Lower leg skin (tissue), 4 donors: ENCODE measurements around the gene LAMC3. TPM values are rescaled to one million over a fixed set of nuclear protein-coding genes. Genes with fewer than 3 reads are reported as not detected.

ENCODE experiments used
- DNase-seq, 2 donors: peaks; one replicate each; pipeline ENCODE4 v3.0.0-alpha.2; 2019; ENCODE audit warnings: low spot score in 2 of 2
- H3K4me3 ChIP-seq: fragments of 200-600 bp; sonication (generic); 2 replicates; pipeline ENCODE4 v1.5.1; 2017; ENCODE audit warnings: mild to moderate bottlenecking, low read depth; ENCODE audit not compliant: poor library complexity, severe bottlenecking
- POLR2A ChIP-seq, 2 donors: fragments of 450-650 bp; IDR thresholded peaks; one replicate each; pipeline ENCODE4 v1.6.1; 2016 to 2017; ENCODE audit warnings: antibody characterized with exemption in 2 of 2, mild to moderate bottlenecking in 1 of 2, moderate library complexity in 1 of 2
- WGBS, 2 donors: methylation state at CpG; one replicate each; pipeline ENCODE4 v1.1.5; 2018; 5-methylcytosine and 5-hydroxymethylcytosine counted together
- intact Hi-C: fragments of 100-400 bp; cut with DNase I; formaldehyde crosslinking; loops from one replicate; pipeline ENCODE4 v1.15.0; 2023; ENCODE audit warnings: low total_unique reads
- total RNA-seq, 4 donors: library from RNA; depleted of rRNA; stranded (reverse); fragments of >200 nt; gene quantifications; one replicate each; pipeline ENCODE4 v1.1.0, GENCODE V29; 2016
- TF ChIP-seq, protein P1 (sequence below), 3 donors: fragments of 450-650 bp; IDR thresholded peaks; one replicate each; pipeline ENCODE4 v1.5.1; 2016; ENCODE audit warnings: antibody characterized with exemption in 3 of 3, mild to moderate bottlenecking in 3 of 3, moderate library complexity in 2 of 3

The LAMC3 gene
- total RNA-seq, 4 donors from 2014 or later = 9.1 to 23.0 (median 11.2) TPM

GRCh38 chr9:130981756-130982137, 27.2 kb upstream of the LAMC3 start:
- TF ChIP-seq POLR2A (IDR thresholded peaks at IDR 0.05) = no peak
- WGBS, 2 donors = 55 to 75% methylated on average over 14 of the region's 14 CpGs
- no peak for DNase-seq
- intact Hi-C loops = no loop called here
- no peak overlapping the region for H3K4me3 ChIP-seq

DNA sequence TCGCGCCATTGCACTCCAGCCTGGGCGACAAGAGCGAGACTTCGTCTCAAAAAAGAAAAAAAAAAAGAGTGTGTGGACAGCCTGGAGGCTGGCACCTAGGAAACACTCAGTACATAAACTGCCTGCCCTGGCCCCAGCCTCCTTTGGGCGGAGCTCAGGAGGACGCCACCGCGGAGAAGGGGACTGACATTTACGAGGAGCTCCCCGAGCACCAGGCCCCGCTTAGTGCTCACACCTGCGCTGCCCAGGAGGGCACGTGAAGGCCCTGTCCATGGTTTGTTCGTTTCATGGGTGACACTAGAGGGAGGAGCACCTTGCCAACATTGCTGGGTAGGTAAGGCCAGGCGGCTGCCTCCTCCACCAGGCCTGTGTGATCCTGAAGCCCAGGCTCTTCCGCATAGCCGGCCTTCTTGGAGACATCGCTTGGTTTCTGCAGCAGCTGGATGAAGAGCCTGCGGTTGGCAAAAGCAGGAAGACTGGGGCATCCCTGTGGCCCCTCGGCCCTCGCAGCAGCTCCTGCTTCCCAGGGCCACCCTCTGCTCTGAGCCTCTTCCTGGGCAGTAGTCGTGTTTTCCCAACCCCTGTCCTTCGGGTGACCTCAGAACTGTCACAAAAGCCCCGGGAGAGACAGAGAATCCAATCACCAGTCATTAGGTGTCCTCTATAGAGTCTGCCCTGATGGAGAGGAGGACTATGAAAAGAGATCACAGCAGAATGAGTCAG, 26.2 kb upstream of the LAMC3 start:
- intact Hi-C loops = no loop called here
- H3K4me3 ChIP-seq = no peak overlapping the region
- no peak for DNase-seq
- WGBS, 2 donors = 84 to 88% methylated on average over 22 to 25 of the region's 25 CpGs
- TF ChIP-seq, protein P1, sequence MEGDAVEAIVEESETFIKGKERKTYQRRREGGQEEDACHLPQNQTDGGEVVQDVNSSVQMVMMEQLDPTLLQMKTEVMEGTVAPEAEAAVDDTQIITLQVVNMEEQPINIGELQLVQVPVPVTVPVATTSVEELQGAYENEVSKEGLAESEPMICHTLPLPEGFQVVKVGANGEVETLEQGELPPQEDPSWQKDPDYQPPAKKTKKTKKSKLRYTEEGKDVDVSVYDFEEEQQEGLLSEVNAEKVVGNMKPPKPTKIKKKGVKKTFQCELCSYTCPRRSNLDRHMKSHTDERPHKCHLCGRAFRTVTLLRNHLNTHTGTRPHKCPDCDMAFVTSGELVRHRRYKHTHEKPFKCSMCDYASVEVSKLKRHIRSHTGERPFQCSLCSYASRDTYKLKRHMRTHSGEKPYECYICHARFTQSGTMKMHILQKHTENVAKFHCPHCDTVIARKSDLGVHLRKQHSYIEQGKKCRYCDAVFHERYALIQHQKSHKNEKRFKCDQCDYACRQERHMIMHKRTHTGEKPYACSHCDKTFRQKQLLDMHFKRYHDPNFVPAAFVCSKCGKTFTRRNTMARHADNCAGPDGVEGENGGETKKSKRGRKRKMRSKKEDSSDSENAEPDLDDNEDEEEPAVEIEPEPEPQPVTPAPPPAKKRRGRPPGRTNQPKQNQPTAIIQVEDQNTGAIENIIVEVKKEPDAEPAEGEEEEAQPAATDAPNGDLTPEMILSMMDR (IDR thresholded peaks at IDR 0.05) = no peak
- no peak for TF ChIP-seq POLR2A (IDR thresholded peaks at IDR 0.05)

DNA sequence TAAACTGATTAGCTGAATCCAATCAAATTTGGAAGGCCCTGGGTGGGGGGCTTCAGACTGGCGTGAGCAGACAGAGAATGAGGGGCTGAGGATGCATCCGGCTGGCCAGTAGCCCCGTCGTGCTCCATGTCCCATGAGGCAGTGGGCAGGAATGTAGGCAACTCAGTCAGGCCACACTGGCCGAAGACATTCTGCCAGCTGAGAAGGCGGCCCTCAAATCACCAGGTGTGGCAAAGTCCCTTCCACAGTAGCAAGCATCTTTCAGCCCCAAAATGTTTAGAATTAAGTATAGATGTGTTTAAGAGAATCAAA, 25.7 kb upstream of the LAMC3 start:
- H3K4me3 ChIP-seq = no peak overlapping the region
- DNase-seq = no peak
- WGBS, 2 donors = 86 to 88% methylated on average over 5 to 6 of the region's 6 CpGs
- intact Hi-C loops = no loop called here
- TF ChIP-seq, protein P1 (IDR thresholded peaks at IDR 0.05) = no peak
- TF ChIP-seq POLR2A (IDR thresholded peaks at IDR 0.05) = no peak

GRCh38 chr9:130983970-130984369, 25.0 kb upstream of the LAMC3 start:
- DNase-seq = no peak
- WGBS, 2 donors = 76 to 77% methylated on average over 11 of the region's 11 CpGs
- H3K4me3 ChIP-seq = no peak overlapping the region
- intact Hi-C loops = no loop called here
- TF ChIP-seq, protein P1 (IDR thresholded peaks at IDR 0.05) = no peak
- TF ChIP-seq POLR2A (IDR thresholded peaks at IDR 0.05) = no peak

DNA sequence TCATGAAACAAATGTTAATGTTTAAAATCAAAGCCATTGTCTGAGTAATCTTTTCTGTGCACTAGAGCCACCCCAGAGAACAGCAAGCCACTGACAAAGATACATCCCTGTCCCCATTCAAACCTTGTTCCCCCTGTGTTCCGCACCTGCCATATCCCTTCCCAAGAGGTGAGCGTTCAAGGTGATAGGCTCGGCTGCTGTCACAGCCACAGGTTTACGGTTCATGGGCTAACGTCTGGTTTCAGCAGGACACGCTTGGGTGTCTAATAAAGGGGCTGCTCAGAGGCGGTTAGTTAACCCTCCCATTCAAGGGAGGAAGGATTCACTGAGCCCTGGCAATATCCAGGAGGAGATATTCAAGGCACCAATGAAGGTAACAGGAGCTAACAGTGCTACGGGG, 24.5 kb upstream of the LAMC3 start:
- no peak for TF ChIP-seq POLR2A (IDR thresholded peaks at IDR 0.05)
- TF ChIP-seq, protein P1 (IDR thresholded peaks at IDR 0.05) = no peak
- H3K4me3 ChIP-seq = no peak overlapping the region
- intact Hi-C loops = no loop called here

DNA sequence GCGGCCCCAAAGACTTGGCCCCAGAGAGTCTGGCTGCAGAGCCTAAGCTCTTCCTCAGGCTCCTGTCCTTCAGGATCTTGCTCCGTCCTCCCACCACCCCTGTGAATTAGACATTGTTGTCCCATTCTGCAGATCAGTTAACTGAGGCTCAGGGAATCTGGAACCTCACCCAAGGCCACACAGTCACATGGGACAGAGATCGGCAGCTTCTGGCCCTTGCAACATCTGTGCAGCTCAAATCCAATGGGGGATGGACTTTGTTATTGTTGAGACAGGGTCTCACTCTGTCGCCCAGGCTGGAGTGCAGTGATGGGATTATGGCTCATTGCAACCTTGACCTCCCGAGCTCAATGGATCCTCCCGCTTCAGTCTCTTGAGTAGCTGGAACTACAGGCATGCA, 23.9 kb upstream of the LAMC3 start:
- no peak overlapping the region for H3K4me3 ChIP-seq
- WGBS, 2 donors = 84 to 88% methylated on average over 6 of the region's 6 CpGs
- TF ChIP-seq POLR2A (IDR thresholded peaks at IDR 0.05) = no peak
- TF ChIP-seq, protein P1 (IDR thresholded peaks at IDR 0.05) = no peak
- intact Hi-C loops = no loop called here
- DNase-seq = no peak

More for the DNA sequence above, 24.5 kb upstream of the LAMC3 start:
- WGBS, 2 donors = 85 to 90% methylated on average over 8 of the region's 8 CpGs
- no peak for DNase-seq
